WTC11 (cell line): ENCODE results near the gene SAFB. TPM values are rescaled to one million over a fixed set of nuclear protein-coding genes. Genes with fewer than 3 reads are reported as not detected.

Experiments used
- ATAC-seq: fragments of 200-7000 bp; cut with Tn5 transposase; 2 replicates; pipeline ENCODE4 v1.10.0; 2021; ENCODE audit warnings: mild to moderate bottlenecking, moderate library complexity
- CTCF ChIA-PET: fragments of 300-600 bp; sonication (Branson Sonifier 250); formaldehyde crosslinking; loops from one replicate; lab custom pipeline; 2021; ENCODE audit warnings: antibody characterized with exemption; lab: Charles Lee
- POLR2A ChIA-PET: fragments of 350-600 bp; sonication (Branson Sonifier 250); formaldehyde crosslinking; loops from one replicate; lab custom pipeline; 2021; ENCODE audit warnings: antibody characterized with exemption; lab: Charles Lee
- DNase-seq: peaks from one replicate; pipeline ENCODE4 v3.0.0; 2021; ENCODE audit warnings: low spot score
- H3K27ac Mint-ChIP-seq: 2 replicates; pipeline ENCODE4 v1.8.0; 2021; ENCODE audit warnings: mixed read lengths
- H3K27me3 Mint-ChIP-seq: 2 replicates; pipeline ENCODE4 v1.8.0; 2021; ENCODE audit warnings: low read depth, mild to moderate bottlenecking, moderate library complexity, mixed read lengths
- H3K36me3 Mint-ChIP-seq: 2 replicates; pipeline ENCODE4 v1.8.0; 2021; ENCODE audit warnings: mixed read lengths
- H3K4me1 Mint-ChIP-seq: 2 replicates; pipeline ENCODE4 v1.8.0; 2022; ENCODE audit warnings: mixed read lengths
- H3K4me3 Mint-ChIP-seq: 2 replicates; pipeline ENCODE4 v1.8.0; 2021; ENCODE audit warnings: mild to moderate bottlenecking, moderate library complexity, mixed read lengths
- H3K9me3 Mint-ChIP-seq: 2 replicates; pipeline ENCODE4 v1.8.0; 2021; ENCODE audit warnings: mixed read lengths
- ARID4B ChIP-seq: sonication (generic); formaldehyde crosslinking; IDR thresholded peaks from 2 replicates; pipeline ENCODE4 v1.8.0; 2023; ENCODE audit warnings: missing genetic modification reagents, mild to moderate bottlenecking, borderline replicate concordance
- ATF3 ChIP-seq: sonication (generic); formaldehyde crosslinking; conservative IDR thresholded peaks from 2 replicates; pipeline ENCODE4 v1.8.1; 2022; ENCODE audit warnings: mild to moderate bottlenecking, missing genetic modification reagents
- CBFB ChIP-seq: sonication (generic); formaldehyde crosslinking; IDR thresholded peaks from 2 replicates; pipeline ENCODE4 v1.8.1; 2022; ENCODE audit warnings: mild to moderate bottlenecking, low read depth, missing genetic modification reagents
- CREB1 ChIP-seq: sonication (generic); formaldehyde crosslinking; IDR thresholded peaks from 2 replicates; pipeline ENCODE4 v1.8.0; 2023; ENCODE audit warnings: mild to moderate bottlenecking, missing genetic modification reagents
- EMX1 ChIP-seq: fragments of 250-450 bp; sonication (Bioruptor Pico); IDR thresholded peaks from 2 replicates; pipeline ENCODE4 v1.8.0; 2021; ENCODE audit warnings: mild to moderate bottlenecking
- ETV6 ChIP-seq: sonication (generic); formaldehyde crosslinking; IDR thresholded peaks from 2 replicates; pipeline ENCODE4 v1.8.1; 2022; ENCODE audit warnings: mild to moderate bottlenecking, missing genetic modification reagents
- HMGXB4 ChIP-seq: sonication (generic); formaldehyde crosslinking; IDR thresholded peaks from 2 replicates; pipeline ENCODE4 v1.8.1; 2023; ENCODE audit warnings: mild to moderate bottlenecking, moderate library complexity, missing genetic modification reagents
- IRF1 ChIP-seq: sonication (generic); formaldehyde crosslinking; IDR thresholded peaks from 2 replicates; pipeline ENCODE4 v1.8.0; 2023; ENCODE audit warnings: missing genetic modification reagents
- MAX ChIP-seq: sonication (generic); formaldehyde crosslinking; IDR thresholded peaks from 2 replicates; pipeline ENCODE4 v1.8.0; 2022; ENCODE audit warnings: mild to moderate bottlenecking, missing genetic modification reagents
- NFATC4 ChIP-seq: fragments of 250-450 bp; sonication (Bioruptor Pico); IDR thresholded peaks from 2 replicates; pipeline ENCODE4 v1.9.0; 2021; ENCODE audit warnings: mild to moderate bottlenecking
- NFYB ChIP-seq: sonication (generic); formaldehyde crosslinking; conservative IDR thresholded peaks from 2 replicates; pipeline ENCODE4 v1.8.0; 2022; ENCODE audit warnings: low read depth, missing genetic modification reagents
- NR2C2 ChIP-seq: sonication (generic); formaldehyde crosslinking; IDR thresholded peaks from 2 replicates; pipeline ENCODE4 v1.8.0; 2022; ENCODE audit warnings: mild to moderate bottlenecking, missing genetic modification reagents
- PREB ChIP-seq: sonication (generic); formaldehyde crosslinking; IDR thresholded peaks from 2 replicates; pipeline ENCODE4 v1.8.1; 2022; ENCODE audit warnings: mild to moderate bottlenecking, missing genetic modification reagents, moderate library complexity, borderline replicate concordance
- SP1 ChIP-seq: sonication (generic); formaldehyde crosslinking; conservative IDR thresholded peaks from 2 replicates; pipeline ENCODE4 v1.8.1; 2022; ENCODE audit warnings: missing genetic modification reagents
- TEAD4 ChIP-seq: sonication (generic); formaldehyde crosslinking; IDR thresholded peaks from 2 replicates; pipeline ENCODE4 v1.8.0; 2022; ENCODE audit warnings: mild to moderate bottlenecking, missing genetic modification reagents
- ZNF121 ChIP-seq: sonication (generic); formaldehyde crosslinking; IDR thresholded peaks from 2 replicates; pipeline ENCODE4 v1.8.0; 2023; ENCODE audit warnings: missing genetic modification reagents
- ZNF281 ChIP-seq: sonication (generic); formaldehyde crosslinking; IDR thresholded peaks from 2 replicates; pipeline ENCODE4 v1.8.0; 2023; ENCODE audit warnings: mild to moderate bottlenecking, missing genetic modification reagents
- total RNA-seq: library from RNA; stranded (reverse); gene quantifications from 3 replicates; pipeline ENCODE4 v1.2.3, GENCODE V29; 2021

The SAFB gene
- total RNA-seq, 1 experiment from 2014 or later: 141 TPM

- TF ChIP-seq ARID4B (CRISPR knock-in tag) (no peak), CREB1 (CRISPR knock-in tag) (no peak), HMGXB4 (CRISPR knock-in tag) (no peak), CBFB (CRISPR knock-in tag) (no peak)
- TF ChIP-seq, all 79 proteins: peak for 0
Measured at GRCh38 chr19:5697890-5698634, 75.2 kb downstream of the SAFB start (continued).

GRCh38 chr19:5698635-5699422 is 75.9 kb downstream of the SAFB start:
- H3K4me1 Mint-ChIP-seq: no peaks in the 10 kb centered on the region
- ATAC-seq (no peak), DNase-seq (no peak)
- TF ChIP-seq ETV6 (CRISPR knock-in tag): no peak
- no peak for TF ChIP-seq ZNF121 (CRISPR knock-in tag)
- TF ChIP-seq NR2C2 (CRISPR knock-in tag): no peak
- no peak for TF ChIP-seq TEAD4 (CRISPR knock-in tag)
- no peak for TF ChIP-seq EMX1 (CRISPR knock-in tag)
- TF ChIP-seq ZNF281 (CRISPR knock-in tag): no peak
- no peak for TF ChIP-seq NFATC4 (CRISPR knock-in tag)
- no peak for TF ChIP-seq ATF3
- no peak for TF ChIP-seq PREB
- no peak for TF ChIP-seq MAX (CRISPR knock-in tag)
- TF ChIP-seq NFYB (CRISPR knock-in tag): no peak
- no peak for TF ChIP-seq CREB1 (CRISPR knock-in tag)
- TF ChIP-seq SP1: no peak
- TF ChIP-seq IRF1 (CRISPR knock-in tag): no peak
- H3K9me3 Mint-ChIP-seq: peaks cover 5% of the 10 kb centered on the region; the same call in 1 of the 2 replicates
- ChIA-PET POLR2A (no interaction called here), CTCF (interaction anchor here (1.9 to 2.1 kb wide), 2 partner anchors 9 to 12 kb away, joined by 7 to 8 read pairs; partner anchors contain the start of gene RPL36)
- peaks cover 55% of the 10 kb centered on the region for H3K36me3 Mint-ChIP-seq
- no peak overlapping the region for H3K27ac Mint-ChIP-seq
- no peaks in the 10 kb centered on the region for H3K27me3 Mint-ChIP-seq
- no peak overlapping the region for H3K4me3 Mint-ChIP-seq
